SK-N-SH (cell line): ENCODE results near the gene FNDC1. TPM values are rescaled to one million over a fixed set of nuclear protein-coding genes. Genes with fewer than 3 reads are reported as not detected.

Source experiments
- CTCF ChIA-PET: fragments of 300-600, 350-600 bp; formaldehyde crosslinking; extraction: SDS; loops from one replicate; lab custom pipeline; 2021; lab: Yijun Ruan, JAX
- POLR2A ChIA-PET: fragments of 350-600 bp; sonication (Branson Sonifier 250); formaldehyde crosslinking; extraction: SDS; loops from one replicate; lab custom pipeline; 2020; ENCODE audit warnings: antibody characterized with exemption, inconsistent platforms; lab: Yijun Ruan, JAX
- DNase-seq: peaks from one replicate; pipeline ENCODE4 v3.0.0; 2012
- H2AFZ ChIP-seq: fragments of 200-600 bp; sonication (generic); 2 replicates; pipeline ENCODE4 v1.8.1; 2016; ENCODE audit warnings: antibody characterized with exemption, mild to moderate bottlenecking, low read depth
- H3F3A ChIP-seq: fragments of 200-600 bp; sonication (generic); replicated peaks from 2 replicates; pipeline ENCODE3; 2016; ENCODE audit warnings: antibody characterized with exemption, mild to moderate bottlenecking; ENCODE audit not compliant: insufficient read depth
- H3K27ac ChIP-seq, 2 experiments: fragments of 200-500 bp in 1 of 2; fragments of 200-600 bp in 1 of 2; sonication (Bioruptor generic) in 1 of 2; sonication (generic), shearing (Covaris generic) in 1 of 2; 2 replicates each; pipeline versions ENCODE4 v1.5.1 to v1.6.1; 2014 to 2016; ENCODE audit warnings: low read depth in 2 of 2, inconsistent platforms in 1 of 2, low read length in 1 of 2, mild to moderate bottlenecking in 1 of 2, mixed read lengths in 1 of 2
- H3K27me3 ChIP-seq: fragments of 200-600 bp; sonication (generic), shearing (Covaris generic); 2 replicates; pipeline ENCODE4 v1.6.1; 2016; ENCODE audit warnings: mixed run types; ENCODE audit not compliant: insufficient read depth
- H3K36me3 ChIP-seq, 2 experiments: fragments of 200-500 bp in 1 of 2; fragments of 200-600 bp in 1 of 2; sonication (Bioruptor generic) in 1 of 2; sonication (generic) in 1 of 2; replicated peaks in 1 of 2; 2 replicates each; pipeline versions ENCODE3 to v1.5.1; 2014 to 2016; ENCODE audit warnings: low read length in 1 of 2, mild to moderate bottlenecking in 1 of 2; ENCODE audit not compliant: insufficient read depth in 2 of 2, control insufficient read depth in 1 of 2
- H3K4me1 ChIP-seq, 2 experiments: fragments of 200-500 bp in 1 of 2; fragments of 200-600 bp in 1 of 2; sonication (Bioruptor generic) in 1 of 2; sonication (generic), shearing (Covaris generic) in 1 of 2; 2 replicates each; pipeline versions ENCODE4 v1.5.1 to v1.6.1; 2014 to 2016; ENCODE audit warnings: low read depth in 1 of 2, low read length in 1 of 2, mixed run types in 1 of 2; ENCODE audit not compliant: insufficient read depth in 2 of 2, control insufficient read depth in 1 of 2
- H3K4me2 ChIP-seq: fragments of 200-600 bp; sonication (generic), shearing (Covaris generic); 2 replicates; pipeline ENCODE4 v1.6.1; 2017; ENCODE audit warnings: mixed run types
- H3K4me3 ChIP-seq, 2 experiments: fragments of 200-500 bp in 1 of 2; fragments of 200-600 bp in 1 of 2; sonication (Bioruptor generic) in 1 of 2; sonication (generic), shearing (Covaris generic) in 1 of 2; 2 replicates each; pipeline versions ENCODE4 v1.5.1 to v1.8.1; 2014 to 2016; ENCODE audit warnings: low read depth in 2 of 2, inconsistent platforms in 1 of 2, low read length in 1 of 2, mild to moderate bottlenecking in 1 of 2, mixed read lengths in 1 of 2, moderate library complexity in 1 of 2
- H3K79me2 ChIP-seq: fragments of 200-600 bp; sonication (generic); 2 replicates; pipeline ENCODE4 v1.8.1; 2017; ENCODE audit warnings: mild to moderate bottlenecking; ENCODE audit not compliant: insufficient read depth
- H3K9ac ChIP-seq: fragments of 200-600 bp; sonication (generic); 2 replicates; pipeline ENCODE4 v1.6.1; 2017; ENCODE audit warnings: mixed run types
- H3K9me2 ChIP-seq: fragments of 200-600 bp; sonication (generic); 2 replicates; pipeline ENCODE4 v1.6.1; 2017; ENCODE audit warnings: mixed run types
- H3K9me3 ChIP-seq: fragments of 200-600 bp; sonication (generic); 2 replicates; pipeline ENCODE4 v1.6.1; 2017; ENCODE audit warnings: mixed run types, mild to moderate bottlenecking, moderate library complexity
- H4K20me1 ChIP-seq: fragments of 200-600 bp; sonication (generic); 2 replicates; pipeline ENCODE4 v1.6.1; 2017; ENCODE audit warnings: mild to moderate bottlenecking, mixed run types; ENCODE audit not compliant: insufficient read depth
- CHD2 ChIP-seq: fragments of 150-350 bp; IDR thresholded peaks from 2 replicates; pipeline ENCODE4 v1.6.1; 2018; ENCODE audit warnings: low read length; ENCODE audit not compliant: partially characterized antibody
- FOSL2 ChIP-seq: IDR thresholded peaks from 2 replicates; pipeline ENCODE4 v1.4.0; 2012; ENCODE audit warnings: low read depth, mild to moderate bottlenecking, moderate library complexity, borderline replicate concordance
- FOXJ3 ChIP-seq: sonication (generic); formaldehyde crosslinking; IDR thresholded peaks from 2 replicates; pipeline ENCODE4 v1.5.1; 2020; ENCODE audit warnings: mild to moderate bottlenecking, missing genetic modification reagents
- GABPA ChIP-seq: IDR thresholded peaks from 2 replicates; pipeline ENCODE4 v1.4.0; 2012; ENCODE audit warnings: low read depth, mild to moderate bottlenecking
- MEF2A ChIP-seq: IDR thresholded peaks from 2 replicates; pipeline ENCODE4 v1.4.0; 2012; ENCODE audit warnings: low read depth, borderline replicate concordance
- NRF1 ChIP-seq: IDR thresholded peaks from 2 replicates; pipeline ENCODE4 v1.6.1; 2012; ENCODE audit warnings: low read depth, mild to moderate bottlenecking, low read length
- SMC3 ChIP-seq: IDR thresholded peaks from 2 replicates; pipeline ENCODE4 v1.6.1; 2012; ENCODE audit warnings: low read depth, low read length, improper control_type of control experiment
- YY1 ChIP-seq: IDR thresholded peaks from 2 replicates; pipeline ENCODE4 v1.4.0; 2012; ENCODE audit warnings: low read depth, mild to moderate bottlenecking
- WGBS: methylation state at CpG from one replicate; pipeline ENCODE4 v1.1.6; 2017; ENCODE audit warnings: low lambda C conversion rate; 5-methylcytosine and 5-hydroxymethylcytosine counted together
- polyA plus RNA-seq, 3 experiments: library from polyadenylated mRNA; depleted of rRNA; stranded (reverse); fragments of >200 nt; gene quantifications; 2 replicates each; pipeline ENCODE4 v1.2.3, GENCODE V29; 2012
- TF ChIP-seq, protein P1 (sequence below): IDR thresholded peaks from 2 replicates; pipeline ENCODE4 v1.4.0; 2012; ENCODE audit warnings: low read depth, borderline replicate concordance
- TF ChIP-seq, protein P2 (sequence below): IDR thresholded peaks from 2 replicates; pipeline ENCODE4 v1.6.1; 2012; ENCODE audit warnings: mild to moderate bottlenecking, low read depth, low read length, moderate library complexity
- TF ChIP-seq, protein P3 (sequence below): fragments of 150-350 bp; IDR thresholded peaks from 2 replicates; pipeline ENCODE4 v1.6.1; 2016; ENCODE audit warnings: mild to moderate bottlenecking, low read depth, low read length
- TF ChIP-seq, protein P4 (sequence below): fragments of 200-600 bp; sonication (generic); IDR thresholded peaks from 2 replicates; pipeline ENCODE4 v1.6.1; 2017; ENCODE audit warnings: antibody characterized with exemption, mild to moderate bottlenecking, moderate library complexity

FNDC1 gene
- polyA plus RNA-seq, 1 of the 3 experiments (the other 2 are of a cell fraction) = not detected

DNA sequence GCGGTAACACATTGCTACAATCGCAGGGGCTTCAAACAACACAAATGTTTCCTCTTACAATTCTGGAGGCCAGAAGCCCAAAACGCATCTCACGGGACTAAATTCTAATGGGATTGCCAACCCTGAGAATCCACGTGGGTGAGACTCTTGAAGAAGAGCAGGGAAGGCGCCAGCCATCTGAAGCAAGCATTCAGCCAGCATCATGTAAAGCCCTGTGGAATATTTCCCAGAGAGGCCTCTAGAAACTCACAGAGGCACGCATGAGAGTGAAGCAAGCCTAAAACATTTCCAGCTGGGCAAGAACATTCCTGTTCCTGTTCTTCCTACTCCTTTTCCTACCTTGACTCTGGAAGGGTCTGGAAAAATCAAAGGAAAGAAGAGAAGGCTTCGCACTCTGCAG, 19.6 kb upstream of the FNDC1 start:
- Histone ChIP-seq H3K4me2 (no peak overlapping the region), H3K79me2 (no peaks in the 10 kb centered on the region), H3K9me3 (no peaks in the 10 kb centered on the region), H3K27me3 (peaks cover 24% of the 10 kb centered on the region; the same call in 1 of the 2 replicates), H3K4me1 (no peaks in the 10 kb centered on the region), H3K9me2 (no peaks in the 10 kb centered on the region), H3K4me3 (no peak overlapping the region)
- 24% methylated on average over 8 of the region's 8 CpGs for WGBS
- DNase-seq = no peak
- POLR2A ChIA-PET = no interaction called here
- CTCF ChIA-PET = interaction anchor here (0.6 to 7.5 kb wide), 8 partner anchors 12 to 542 kb away, joined by 3 to 72 read pairs (median 4); no protein-coding TSS in a partner anchor
- TF ChIP-seq CHD2 (no peak), FOXJ3 (CRISPR knock-in tag) (no peak), MEF2A (no peak), YY1 (no peak), SMC3 (no peak), FOSL2 (no peak), GABPA (no peak), NRF1 (no peak)
- TF ChIP-seq, protein P1, sequence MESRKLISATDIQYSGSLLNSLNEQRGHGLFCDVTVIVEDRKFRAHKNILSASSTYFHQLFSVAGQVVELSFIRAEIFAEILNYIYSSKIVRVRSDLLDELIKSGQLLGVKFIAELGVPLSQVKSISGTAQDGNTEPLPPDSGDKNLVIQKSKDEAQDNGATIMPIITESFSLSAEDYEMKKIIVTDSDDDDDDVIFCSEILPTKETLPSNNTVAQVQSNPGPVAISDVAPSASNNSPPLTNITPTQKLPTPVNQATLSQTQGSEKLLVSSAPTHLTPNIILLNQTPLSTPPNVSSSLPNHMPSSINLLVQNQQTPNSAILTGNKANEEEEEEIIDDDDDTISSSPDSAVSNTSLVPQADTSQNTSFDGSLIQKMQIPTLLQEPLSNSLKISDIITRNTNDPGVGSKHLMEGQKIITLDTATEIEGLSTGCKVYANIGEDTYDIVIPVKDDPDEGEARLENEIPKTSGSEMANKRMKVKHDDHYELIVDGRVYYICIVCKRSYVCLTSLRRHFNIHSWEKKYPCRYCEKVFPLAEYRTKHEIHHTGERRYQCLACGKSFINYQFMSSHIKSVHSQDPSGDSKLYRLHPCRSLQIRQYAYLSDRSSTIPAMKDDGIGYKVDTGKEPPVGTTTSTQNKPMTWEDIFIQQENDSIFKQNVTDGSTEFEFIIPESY = no peak
- TF ChIP-seq, protein P2, sequence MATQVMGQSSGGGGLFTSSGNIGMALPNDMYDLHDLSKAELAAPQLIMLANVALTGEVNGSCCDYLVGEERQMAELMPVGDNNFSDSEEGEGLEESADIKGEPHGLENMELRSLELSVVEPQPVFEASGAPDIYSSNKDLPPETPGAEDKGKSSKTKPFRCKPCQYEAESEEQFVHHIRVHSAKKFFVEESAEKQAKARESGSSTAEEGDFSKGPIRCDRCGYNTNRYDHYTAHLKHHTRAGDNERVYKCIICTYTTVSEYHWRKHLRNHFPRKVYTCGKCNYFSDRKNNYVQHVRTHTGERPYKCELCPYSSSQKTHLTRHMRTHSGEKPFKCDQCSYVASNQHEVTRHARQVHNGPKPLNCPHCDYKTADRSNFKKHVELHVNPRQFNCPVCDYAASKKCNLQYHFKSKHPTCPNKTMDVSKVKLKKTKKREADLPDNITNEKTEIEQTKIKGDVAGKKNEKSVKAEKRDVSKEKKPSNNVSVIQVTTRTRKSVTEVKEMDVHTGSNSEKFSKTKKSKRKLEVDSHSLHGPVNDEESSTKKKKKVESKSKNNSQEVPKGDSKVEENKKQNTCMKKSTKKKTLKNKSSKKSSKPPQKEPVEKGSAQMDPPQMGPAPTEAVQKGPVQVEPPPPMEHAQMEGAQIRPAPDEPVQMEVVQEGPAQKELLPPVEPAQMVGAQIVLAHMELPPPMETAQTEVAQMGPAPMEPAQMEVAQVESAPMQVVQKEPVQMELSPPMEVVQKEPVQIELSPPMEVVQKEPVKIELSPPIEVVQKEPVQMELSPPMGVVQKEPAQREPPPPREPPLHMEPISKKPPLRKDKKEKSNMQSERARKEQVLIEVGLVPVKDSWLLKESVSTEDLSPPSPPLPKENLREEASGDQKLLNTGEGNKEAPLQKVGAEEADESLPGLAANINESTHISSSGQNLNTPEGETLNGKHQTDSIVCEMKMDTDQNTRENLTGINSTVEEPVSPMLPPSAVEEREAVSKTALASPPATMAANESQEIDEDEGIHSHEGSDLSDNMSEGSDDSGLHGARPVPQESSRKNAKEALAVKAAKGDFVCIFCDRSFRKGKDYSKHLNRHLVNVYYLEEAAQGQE = no peak
- TF ChIP-seq, protein P3, sequence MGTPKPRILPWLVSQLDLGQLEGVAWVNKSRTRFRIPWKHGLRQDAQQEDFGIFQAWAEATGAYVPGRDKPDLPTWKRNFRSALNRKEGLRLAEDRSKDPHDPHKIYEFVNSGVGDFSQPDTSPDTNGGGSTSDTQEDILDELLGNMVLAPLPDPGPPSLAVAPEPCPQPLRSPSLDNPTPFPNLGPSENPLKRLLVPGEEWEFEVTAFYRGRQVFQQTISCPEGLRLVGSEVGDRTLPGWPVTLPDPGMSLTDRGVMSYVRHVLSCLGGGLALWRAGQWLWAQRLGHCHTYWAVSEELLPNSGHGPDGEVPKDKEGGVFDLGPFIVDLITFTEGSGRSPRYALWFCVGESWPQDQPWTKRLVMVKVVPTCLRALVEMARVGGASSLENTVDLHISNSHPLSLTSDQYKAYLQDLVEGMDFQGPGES = no peak
- TF ChIP-seq, protein P4, sequence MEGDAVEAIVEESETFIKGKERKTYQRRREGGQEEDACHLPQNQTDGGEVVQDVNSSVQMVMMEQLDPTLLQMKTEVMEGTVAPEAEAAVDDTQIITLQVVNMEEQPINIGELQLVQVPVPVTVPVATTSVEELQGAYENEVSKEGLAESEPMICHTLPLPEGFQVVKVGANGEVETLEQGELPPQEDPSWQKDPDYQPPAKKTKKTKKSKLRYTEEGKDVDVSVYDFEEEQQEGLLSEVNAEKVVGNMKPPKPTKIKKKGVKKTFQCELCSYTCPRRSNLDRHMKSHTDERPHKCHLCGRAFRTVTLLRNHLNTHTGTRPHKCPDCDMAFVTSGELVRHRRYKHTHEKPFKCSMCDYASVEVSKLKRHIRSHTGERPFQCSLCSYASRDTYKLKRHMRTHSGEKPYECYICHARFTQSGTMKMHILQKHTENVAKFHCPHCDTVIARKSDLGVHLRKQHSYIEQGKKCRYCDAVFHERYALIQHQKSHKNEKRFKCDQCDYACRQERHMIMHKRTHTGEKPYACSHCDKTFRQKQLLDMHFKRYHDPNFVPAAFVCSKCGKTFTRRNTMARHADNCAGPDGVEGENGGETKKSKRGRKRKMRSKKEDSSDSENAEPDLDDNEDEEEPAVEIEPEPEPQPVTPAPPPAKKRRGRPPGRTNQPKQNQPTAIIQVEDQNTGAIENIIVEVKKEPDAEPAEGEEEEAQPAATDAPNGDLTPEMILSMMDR = no peak
- TF ChIP-seq, all 33 proteins: peak for 0
- no peak overlapping the region for H2AFZ ChIP-seq
- H4K20me1 ChIP-seq = no peaks in the 10 kb centered on the region
- H3F3A ChIP-seq = no peaks in the 10 kb centered on the region
- no peak overlapping the region for H3K27ac ChIP-seq
- no peaks in the 10 kb centered on the region for H3K36me3 ChIP-seq
- no peak overlapping the region for H3K9ac ChIP-seq
